Activated CD8-positive, alpha-beta memory T cell treated with anti-CD3 and anti-CD28 coated beads, Interleukin-2, amount 50 U/mL, for 4 hours (primary cell): ENCODE results near the gene PCNX2.
"Not testable (repeated sequence)": the region's sequence is repeated elsewhere in the genome, so short reads cannot be mapped to it uniquely, and the experiment has no call there.

Experiments used
- DNase-seq: peaks from one replicate; pipeline ENCODE4 v3.0.0-alpha.2; 2020

Gene PCNX2

DNA sequence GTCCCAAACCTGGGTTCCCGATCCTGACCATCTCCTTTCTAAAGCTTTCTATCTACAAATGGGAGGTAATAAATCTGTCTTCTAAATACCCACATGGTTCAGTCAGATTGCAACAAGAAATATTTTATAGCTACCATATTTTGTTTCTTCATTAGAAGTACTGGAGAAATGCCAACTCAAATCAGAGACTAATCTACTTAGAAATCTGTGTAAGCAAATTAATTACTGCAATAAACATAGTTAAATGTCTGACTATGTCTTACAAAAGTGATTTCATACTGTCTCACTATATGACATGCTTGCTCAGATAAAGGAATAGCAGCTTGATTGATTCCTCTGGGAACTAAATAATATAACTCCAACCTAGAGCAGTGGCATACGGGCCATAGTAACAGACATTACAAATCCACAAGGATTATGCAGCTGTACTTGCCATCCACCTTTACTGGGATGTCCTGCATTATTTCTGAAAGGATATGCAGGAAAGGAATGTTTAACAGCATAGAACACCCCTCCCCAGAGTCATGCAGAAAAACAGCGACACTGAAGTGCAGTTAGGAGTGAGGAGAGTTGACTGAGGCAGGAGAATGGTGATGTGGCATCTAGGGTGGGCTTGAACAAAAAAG is 80.3 kb downstream of the PCNX2 start:
- no peak for DNase-seq

DNA sequence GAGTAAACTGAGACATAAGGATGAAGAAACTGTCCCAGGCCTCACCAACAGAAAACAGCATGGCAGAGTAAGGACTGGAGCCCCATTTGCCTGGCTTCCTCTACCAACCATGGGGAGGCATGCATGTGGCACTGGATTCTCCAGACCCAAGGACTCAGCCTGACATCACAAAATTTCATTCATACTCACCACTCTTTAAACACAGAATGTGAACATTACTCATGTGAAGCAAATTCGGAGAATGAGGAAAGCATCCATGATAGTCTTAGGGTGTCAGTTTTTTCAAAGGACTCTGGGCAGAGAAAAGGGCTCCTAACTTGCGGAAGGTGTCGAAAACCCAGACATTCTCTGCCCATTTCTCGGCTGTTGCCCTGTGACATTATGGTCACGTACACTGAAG is 83.9 kb downstream of the PCNX2 start:
- DNase-seq = no peak

DNA sequence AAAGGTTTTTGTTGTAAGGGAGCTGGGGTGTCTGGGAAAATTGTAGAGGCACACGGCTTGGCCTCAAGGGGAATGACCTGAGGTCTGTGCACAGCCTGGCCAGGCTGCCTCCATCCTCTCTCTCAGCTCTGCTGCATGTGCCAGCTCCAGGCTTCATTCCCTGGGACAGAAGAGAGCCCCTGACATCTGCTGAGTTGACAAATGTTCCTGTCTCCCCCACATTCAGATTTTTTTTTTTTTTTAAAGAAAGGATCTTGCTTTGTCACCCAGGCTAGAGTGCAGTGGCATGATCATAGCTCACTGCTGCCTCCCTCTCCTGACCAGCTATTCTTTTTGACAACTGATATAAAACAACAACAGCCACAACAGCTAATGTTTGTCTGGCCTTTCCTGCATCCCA is 84.4 kb downstream of the PCNX2 start:
- DNase-seq = no peak

DNA sequence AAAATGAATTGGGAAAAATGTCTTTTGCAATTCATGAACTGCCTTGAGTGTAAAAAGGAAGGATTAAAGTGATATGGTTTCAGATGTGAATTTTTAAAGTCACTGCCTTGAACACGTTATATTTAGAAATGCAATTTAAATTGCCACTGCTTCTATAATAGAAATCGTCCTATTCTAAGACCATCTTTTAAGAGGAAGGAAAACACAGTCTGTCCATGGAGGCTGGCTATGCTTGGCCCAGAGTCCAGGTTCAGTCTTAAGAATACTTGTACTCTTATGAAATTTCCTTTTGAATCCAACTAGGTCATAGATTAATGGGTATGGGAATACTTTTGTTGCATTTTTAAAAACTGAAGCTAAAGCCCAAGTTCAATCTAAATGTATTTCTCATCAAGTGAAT is 86.0 kb downstream of the PCNX2 start:
- DNase-seq = no peak

DNA sequence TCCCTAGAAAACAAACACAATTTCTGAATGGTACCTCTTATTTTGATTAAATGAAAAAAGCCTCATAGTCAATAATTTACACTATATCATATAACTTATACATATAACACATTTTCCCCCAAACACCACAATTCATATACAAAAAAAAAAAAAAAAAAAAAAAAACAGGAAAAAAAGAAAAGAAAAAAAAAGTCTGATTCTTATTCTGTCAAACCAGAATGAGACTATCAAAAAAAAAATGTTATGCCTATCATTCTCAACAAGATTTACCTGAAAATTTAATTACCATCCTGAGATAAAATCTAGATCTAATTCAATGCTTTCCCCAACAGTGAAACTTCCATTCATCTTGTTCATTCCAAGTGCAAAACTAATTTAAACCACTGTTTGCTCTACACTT is 86.8 kb downstream of the PCNX2 start:
- DNase-seq = no peak

DNA sequence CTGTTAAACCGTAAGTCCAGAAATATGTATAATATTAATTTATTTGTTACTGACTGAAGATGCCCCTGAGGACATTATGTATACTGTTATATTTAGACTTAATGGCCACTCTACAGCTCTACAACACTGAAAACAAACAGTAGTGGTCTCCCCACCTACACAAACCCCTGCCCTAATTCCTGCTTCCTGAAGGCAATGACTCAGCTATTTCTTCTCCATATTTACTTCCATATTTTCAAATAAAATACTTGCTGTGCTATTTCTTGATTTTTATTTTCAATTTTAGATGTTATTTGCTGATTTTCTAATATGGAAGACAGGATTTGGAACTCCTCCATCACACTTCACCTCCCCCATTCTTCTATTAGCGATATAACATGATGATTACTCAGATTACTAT is 97.6 kb downstream of the PCNX2 start:
- no peak for DNase-seq

DNA sequence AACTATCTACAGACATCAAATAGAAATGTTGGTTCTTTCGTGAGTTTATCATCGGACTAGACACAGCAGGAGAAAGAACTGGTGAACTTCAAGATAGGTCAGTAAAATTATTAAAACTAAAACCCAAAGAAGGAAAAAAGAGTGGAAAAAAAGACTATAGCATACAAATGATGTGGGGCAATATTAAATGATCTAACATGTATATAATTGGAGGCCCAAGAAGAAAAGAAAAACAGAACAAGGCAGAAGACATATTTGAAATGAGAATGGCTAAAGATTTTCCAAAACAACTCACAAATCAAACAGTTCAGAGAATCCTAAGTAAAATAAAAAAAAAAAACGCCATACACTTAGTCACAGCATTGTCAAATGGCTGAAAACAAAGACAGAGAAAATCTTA is 101.8 kb downstream of the PCNX2 start:
- no peak for DNase-seq

DNA sequence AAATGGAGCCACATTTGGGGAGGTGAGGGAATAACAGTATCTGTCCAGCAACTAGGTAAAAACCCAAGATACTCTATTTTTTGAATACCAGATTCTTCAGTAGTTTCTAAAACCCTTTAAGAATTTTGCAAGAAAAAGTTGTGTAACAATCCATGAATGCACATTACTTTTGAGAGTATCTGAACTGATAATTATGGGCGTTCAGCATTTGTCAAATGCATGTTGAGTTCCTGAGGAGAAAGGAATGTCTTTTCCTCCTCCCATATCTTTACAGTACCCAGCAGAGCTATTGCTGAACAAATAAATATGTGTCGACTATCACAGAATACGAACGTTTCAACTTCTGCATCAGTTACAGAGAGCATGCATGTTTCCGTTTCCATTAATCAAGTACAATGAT is 104.5 kb downstream of the PCNX2 start:
- DNase-seq = no peak

DNA sequence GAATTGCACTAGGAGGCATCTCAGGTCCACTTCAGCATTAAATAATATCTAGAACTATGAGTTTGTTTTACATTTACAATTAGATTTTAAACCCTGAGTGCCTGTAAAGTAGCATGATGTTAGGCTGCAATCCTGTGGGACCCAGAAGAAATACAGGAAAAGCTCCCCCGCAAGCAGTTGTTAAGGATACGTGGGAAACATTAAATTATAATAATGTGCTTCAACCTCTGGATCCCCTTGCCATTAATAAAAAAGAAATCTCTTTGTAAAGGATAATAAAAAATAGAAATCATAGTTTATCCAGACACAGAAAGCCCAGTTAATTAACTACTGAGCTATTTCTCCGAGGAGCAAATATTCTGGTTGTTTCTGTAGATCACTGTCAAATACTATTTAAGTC is 106.0 kb downstream of the PCNX2 start:
- no peak for DNase-seq

DNA sequence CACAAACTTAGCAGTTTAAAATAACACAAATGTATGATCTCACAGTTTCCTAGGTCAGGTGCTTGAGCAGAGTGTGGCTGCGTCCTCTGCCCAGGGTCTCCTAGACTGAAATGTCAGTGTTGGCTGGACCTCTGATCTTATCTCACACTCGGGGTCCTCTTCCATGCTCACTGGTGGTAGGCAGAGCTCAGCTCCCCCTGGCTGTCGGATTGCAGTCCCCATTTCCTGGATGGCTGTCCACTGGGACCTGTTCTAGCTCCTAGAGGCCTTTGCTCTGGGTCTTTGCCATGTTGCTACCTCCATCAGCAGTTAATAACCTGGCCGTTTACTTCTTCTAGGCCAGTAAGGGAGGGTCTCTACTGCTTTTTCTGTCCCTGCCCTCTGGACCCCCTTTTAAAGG is 107.5 kb downstream of the PCNX2 start:
- no peak for DNase-seq

DNA sequence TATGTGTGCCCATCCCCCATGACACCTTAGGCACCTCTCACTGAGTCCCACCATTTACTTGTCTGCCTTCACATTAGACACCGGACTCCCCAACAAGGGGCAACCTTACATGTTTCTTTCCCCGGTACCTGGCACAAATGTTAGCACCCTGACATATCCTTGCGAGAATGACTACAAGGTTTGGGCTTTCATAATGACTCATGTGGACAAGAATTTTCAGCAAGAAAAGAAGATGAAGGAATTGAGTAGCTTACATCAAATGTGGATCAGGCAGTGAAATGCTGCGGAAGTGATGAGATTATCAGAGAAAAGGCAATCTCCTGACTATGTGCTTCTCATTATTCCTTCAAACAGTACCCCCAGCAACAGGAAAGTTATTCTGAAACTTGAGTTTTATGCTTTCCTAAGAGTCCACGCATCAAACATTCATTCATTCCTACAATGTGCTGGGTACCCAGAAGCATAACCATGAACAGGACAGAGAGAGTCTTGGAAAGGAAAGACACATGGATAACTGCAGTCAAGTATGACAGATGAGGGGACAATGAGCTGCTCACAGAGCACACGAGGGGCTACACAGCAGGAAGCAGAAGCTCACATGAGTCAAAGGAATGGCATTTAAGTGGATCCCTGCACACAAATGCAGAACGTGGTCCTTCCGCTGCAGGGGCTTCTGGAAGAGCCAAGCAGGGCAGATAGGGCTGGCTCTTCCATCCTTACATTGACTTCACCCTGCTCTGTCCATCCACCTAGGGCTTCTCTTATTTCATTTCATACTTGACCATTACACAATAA is 112.1 kb downstream of the PCNX2 start:
- DNase-seq = no peak

DNA sequence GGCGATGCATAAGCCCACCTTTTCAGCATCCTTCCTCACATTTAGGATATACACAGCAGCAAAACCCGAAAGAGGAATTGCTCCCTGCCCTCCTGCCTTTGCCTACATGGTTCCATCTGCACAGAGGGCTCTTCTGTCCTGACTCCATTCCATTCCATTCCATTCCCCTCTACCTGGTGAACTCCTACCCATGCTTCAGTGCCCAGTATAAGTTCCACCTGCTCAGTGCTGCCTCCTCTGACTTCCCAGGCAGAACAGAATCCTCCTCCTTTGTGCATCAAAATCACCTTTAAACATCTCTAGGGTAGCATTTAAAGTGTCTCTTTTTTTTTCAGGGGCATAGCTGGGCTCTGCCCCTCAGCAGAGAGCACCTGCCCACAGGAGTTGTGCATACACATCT is 112.9 kb downstream of the PCNX2 start:
- no peak for DNase-seq

DNA sequence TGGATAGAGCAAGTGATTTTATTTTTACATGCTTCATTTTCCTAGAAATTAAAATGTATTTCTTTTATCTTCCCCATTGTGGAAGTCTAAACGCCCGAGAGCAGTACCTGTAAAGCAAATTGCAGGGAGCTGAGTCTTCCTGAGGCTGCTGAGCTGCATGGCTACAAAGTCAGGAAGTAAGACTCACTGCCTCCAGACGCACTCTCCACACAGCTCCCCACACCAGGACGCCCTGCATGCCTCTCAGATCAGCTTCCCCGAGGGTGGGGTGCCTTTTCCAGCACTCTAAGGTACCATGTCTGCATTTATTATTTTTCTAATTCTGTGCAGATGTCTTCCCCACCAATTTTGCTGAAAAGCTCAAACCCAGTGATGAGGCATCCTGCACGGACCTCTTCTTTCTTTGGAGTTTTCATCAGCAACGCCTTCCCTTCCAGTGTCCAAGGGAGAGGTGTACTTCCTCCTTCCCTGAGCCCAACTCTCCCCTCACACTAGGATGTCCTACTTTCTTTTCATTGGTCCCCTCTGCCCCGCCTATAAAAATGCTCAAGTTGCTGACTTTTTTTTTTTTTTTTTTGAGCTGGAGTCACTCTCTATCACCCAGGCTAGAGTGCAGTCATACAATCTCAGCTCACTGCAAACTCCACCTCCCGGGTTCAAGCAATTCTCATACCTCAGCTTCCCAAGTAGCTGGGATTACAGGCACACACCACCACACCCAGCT is 114.7 kb downstream of the PCNX2 start:
- DNase-seq = no peak

DNA sequence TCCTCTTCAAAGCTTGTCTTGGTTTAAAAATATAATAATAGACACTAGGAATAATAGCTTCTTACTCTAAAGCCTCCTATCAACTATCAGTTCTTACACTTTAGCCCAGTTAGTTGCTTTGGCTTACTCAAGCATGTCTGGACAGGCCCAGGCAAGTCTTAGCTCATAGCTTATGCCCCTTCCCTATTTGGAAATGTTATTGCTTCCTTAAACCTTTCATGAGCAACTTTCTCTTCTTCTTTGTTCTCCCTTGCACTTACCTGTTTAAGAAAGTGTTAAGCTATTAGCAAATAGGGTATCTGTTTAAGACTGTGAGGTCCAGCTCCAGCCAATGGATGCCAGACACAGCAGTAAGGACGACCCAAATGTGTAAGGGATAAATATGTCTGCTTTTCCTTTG is 115.9 kb downstream of the PCNX2 start:
- DNase-seq = not testable (repeated sequence)

DNA sequence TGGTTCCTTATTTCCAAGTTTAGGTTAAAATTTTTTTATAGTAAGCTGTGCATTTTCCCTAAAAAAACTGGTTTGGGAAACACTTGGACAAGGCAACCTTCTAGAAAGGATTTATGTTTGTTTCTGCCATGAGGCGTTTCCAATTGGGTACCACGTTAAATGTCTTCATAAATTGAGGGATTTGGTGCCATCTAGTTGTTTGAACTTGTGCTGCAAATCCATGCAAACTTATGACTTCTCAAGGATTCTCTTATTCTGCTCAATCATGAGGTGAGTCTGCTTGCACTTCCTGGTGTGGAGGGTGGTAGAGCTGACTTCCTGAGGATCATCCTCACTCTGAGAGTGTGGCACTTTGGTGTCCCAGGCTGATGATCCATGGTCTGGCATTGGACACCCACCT is 123.3 kb downstream of the PCNX2 start:
- no peak for DNase-seq

DNA sequence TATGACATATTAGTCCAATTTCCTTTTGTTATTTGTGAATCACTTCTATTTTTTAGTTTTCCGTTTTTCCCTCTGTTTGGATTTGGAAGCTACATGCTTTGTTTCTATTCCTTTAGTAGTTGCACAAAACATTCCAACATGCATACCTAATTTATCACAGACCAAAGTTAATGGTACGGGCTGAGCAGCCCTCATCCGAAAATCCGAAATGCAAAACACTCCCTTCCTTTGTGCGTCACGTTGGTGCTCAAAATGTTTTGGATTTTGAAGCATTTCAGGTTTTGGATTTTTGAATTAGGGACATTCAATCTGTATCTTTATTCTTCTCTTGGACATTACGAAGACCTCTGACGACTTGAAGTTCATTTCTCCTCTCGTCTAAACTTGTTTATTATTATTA is 124.8 kb downstream of the PCNX2 start:
- DNase-seq = no peak

DNA sequence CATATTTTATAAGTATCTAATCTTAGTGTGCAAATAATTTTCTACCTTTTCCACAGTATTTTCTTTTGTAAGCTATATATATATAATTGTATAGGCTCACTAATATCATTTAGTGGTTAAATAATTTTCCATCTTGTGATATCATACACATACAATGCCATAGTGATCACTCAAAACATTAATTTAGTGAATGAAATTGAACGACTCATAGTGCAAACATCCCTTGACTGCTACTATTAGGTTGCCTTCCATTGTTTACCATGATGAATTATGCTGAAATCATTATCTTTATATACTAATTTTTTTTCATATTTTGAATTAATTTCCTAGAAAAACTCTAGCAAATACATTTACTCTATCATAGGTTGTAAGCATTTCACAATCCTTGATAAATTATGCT is 127.1 kb downstream of the PCNX2 start:
- DNase-seq = no peak

DNA sequence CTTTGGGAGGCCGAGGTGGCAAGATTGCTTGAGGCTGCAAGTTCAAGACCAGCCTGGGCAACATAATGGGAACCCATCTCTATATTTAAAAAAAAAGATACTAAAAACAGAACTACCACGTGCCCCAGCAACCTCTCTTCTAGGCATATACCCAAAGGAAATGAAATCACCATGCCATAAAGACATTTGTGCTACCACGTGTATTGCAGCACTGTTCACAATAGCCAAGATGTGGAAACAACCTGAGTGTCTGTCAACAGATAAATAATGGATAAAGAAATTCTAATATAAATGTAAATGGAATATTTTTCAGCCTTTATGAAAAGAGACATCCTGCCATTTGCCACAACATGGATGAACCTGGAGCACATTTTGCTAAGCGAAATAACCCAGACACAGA is 128.6 kb downstream of the PCNX2 start:
- no peak for DNase-seq

DNA sequence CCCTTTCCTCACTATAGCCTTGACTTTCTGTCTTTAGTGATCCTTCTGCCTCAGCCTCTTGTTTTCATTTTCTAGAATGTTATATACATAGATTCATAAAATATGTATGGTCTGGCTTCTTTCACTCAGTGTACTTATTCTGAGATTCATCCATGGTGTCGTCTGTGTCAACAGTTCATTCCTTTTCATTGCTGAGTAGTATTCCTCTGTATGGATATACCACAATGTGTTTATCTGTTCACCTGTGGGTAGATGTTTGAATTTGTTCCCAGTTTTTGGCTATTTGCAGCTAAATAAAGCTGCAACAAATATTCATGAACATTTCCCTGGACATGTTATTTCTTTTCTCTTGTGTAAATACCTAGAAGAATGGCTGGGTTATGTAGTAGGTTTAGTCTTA is 131.8 kb downstream of the PCNX2 start:
- no peak for DNase-seq

DNA sequence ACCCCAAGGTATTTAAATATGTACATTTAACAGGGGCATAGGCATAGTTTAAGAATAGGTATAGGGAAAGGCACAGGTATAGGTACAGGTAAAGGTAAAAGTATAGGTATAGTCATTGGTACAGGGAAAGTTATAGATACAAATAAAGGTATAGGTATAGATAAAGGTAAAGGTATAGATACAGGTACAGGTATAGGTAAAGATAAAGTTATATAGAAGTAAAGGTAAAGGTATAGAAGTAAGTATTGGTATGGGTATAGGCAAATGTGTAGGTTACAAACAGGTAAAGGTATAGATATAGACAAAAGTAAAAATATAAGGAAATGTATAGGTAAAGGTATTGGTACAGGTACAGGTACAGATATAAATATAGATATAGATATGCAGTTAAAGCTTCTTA is 137.2 kb downstream of the PCNX2 start:
- DNase-seq = no peak

DNA sequence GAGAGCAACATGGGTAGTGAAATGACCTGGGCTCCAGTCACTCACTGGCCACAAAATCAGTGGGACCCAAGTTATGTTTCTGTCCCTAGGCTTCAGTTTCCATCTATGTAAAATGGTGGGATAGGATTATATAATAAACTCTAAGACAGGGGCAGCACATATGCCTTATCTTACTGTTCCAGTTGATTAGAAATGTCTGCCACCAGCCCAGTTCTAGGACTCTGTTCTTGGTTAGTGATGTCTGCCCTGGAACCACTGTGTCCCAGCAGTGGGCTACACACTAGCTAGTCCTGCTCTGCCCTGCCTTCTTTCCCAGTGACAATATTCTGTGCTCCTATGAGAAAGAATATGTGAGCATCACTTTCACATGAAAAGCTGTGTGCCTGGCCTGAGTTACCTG is 138.3 kb downstream of the PCNX2 start:
- no peak for DNase-seq

DNA sequence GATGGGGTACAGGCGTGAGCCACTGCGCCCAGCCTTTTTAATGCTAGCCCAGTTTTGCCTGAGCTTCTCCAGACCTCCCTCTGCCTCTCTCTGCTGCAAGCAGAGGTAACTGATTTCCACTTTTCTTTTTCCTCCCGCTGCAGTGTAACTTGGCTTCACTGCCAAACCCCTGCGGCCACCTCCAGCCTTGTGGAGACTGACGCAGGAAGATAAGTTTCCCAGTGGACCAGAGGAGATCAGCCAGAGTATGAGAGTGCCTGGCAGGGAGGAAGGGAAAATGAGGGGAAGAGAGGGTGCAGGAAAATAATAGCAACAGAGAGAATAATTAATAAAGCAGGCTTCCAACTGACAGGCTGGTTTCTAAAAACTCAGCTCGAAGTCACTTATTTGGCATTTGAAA is 143.7 kb downstream of the PCNX2 start:
- DNase-seq = no peak

DNA sequence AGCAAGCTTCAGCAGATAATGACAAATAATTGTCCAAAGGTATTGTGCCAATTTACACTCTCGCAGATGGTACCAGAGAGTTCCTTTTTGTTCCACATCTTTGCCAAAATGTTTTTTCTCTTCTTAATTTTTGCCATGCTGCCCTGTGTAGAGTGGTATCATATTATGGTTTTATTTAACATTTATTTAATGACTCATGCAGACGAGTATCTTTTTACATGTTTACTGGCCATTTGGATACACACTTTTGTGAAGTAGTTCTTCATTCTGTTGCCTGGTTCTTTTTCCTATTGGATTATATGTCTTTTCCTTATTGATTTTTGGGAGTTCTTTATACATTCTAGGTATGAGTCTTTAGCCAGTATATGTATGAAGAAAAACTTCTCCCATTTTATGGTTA is 151.1 kb downstream of the PCNX2 start:
- no peak for DNase-seq

DNA sequence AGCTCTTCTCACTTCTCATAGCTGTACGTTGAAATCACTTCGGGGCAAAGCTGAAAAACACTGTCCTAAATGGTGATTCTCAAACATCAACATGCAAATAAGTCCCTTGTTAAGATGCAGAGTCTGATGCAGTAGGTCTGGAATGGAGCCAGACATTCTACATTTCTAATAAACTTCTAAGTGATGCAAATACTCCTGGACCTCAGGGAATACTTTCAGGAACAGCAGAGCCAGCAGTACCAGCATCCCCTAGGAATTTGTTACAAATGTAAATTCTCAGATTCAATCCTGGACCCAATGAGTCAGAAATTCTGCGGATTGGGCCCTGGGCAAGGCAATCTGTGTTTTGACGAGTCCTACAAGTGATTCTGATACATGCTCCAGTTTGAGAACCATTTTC is 152.3 kb downstream of the PCNX2 start:
- DNase-seq = no peak
